ENCODE measurements around the gene MYRIP. TPM values are rescaled to one million over a fixed set of nuclear protein-coding genes. Genes with fewer than 3 reads are reported as not detected.

MYRIP gene
- total and polyA plus RNA-seq, 4 donors, result 0.98 to 11.7 (median 6.8) TPM

- peaks cover 0 to 3% (median under 1%) of the 10 kb centered on the region in 4 donors for H3K4me1 ChIP-seq (ENCODE audit: control insufficient read depth in 4 of 4, insufficient read depth in 4 of 4, low read length in 3 of 4)
- no peak overlapping the region for H3K27ac ChIP-seq (ENCODE audit: low read depth in 1 of 2, low read length in 2 of 2)
- no peaks in the 10 kb centered on the region for H3K27me3 ChIP-seq (ENCODE audit: control insufficient read depth in 4 of 4, insufficient read depth in 4 of 4, low read length in 3 of 4)
- DNase-seq (ENCODE audit: low spot score), result no peak
- WGBS, result 79% methylated on average over 5 of the region's 5 CpGs
- H3K36me3 ChIP-seq (ENCODE audit: control insufficient read depth in 4 of 4, insufficient read depth in 3 of 4, low read depth in 1 of 4, low read length in 3 of 4), result no peaks in the 10 kb centered on the region
- H3K9ac ChIP-seq (ENCODE audit: low read depth in 1 of 2, low read length in 2 of 2), result no peak overlapping the region
- H3K4me3 ChIP-seq (ENCODE audit: low read depth in 1 of 3, low read length in 3 of 3), result no peak overlapping the region
- no peaks in the 10 kb centered on the region for H3K9me3 ChIP-seq (ENCODE audit: control insufficient read depth in 4 of 4, low read length in 3 of 4)
- TF ChIP-seq RAD21 (IDR thresholded peaks at IDR 0.05), result no peak
- no peak for TF ChIP-seq TAF1 (conservative IDR thresholded peaks at IDR 0.05)
- TF ChIP-seq MAX (IDR thresholded peaks at IDR 0.05), result no peak
Measured at GRCh38 chr3:39934696-39935095, 125.3 kb downstream of the MYRIP start.

- Histone ChIP-seq H3K27me3 (ENCODE audit: control insufficient read depth in 4 of 4, insufficient read depth in 4 of 4, low read length in 3 of 4) (no peaks in the 10 kb centered on the region), H3K27ac (ENCODE audit: low read depth in 1 of 2, low read length in 2 of 2) (no peak overlapping the region), H3K4me3 (ENCODE audit: low read depth in 1 of 3, low read length in 3 of 3) (no peak overlapping the region), H3K36me3 (ENCODE audit: control insufficient read depth in 4 of 4, insufficient read depth in 3 of 4, low read depth in 1 of 4, low read length in 3 of 4) (no peaks in the 10 kb centered on the region), H3K9me3 (ENCODE audit: control insufficient read depth in 4 of 4, low read length in 3 of 4) (no peaks in the 10 kb centered on the region), H3K9ac (ENCODE audit: low read depth in 1 of 2, low read length in 2 of 2) (no peak overlapping the region), H3K4me1 (ENCODE audit: control insufficient read depth in 4 of 4, insufficient read depth in 4 of 4, low read length in 3 of 4) (peaks cover 0 to 3% (median under 1%) of the 10 kb centered on the region in 4 donors)
- no peak for DNase-seq (ENCODE audit: low spot score)
- 68% methylated on average over 1 of the region's 1 CpG for WGBS
- TF ChIP-seq TAF1 (conservative IDR thresholded peaks at IDR 0.05) (no peak), ATF3 (IDR thresholded peaks at IDR 0.05) (no peak), FOXA1 (IDR thresholded peaks at IDR 0.05) (no peak), HNF4G (IDR thresholded peaks at IDR 0.05) (no peak), FOXA2 (IDR thresholded peaks at IDR 0.05) (no peak), HNF4A (conservative IDR thresholded peaks at IDR 0.05) (no peak), ZBTB33 (IDR thresholded peaks at IDR 0.05) (no peak), JUND (IDR thresholded peaks at IDR 0.05) (no peak), EGR1 (IDR thresholded peaks at IDR 0.05; ENCODE audit: low read depth in 2 of 2) (no peak), MAX (IDR thresholded peaks at IDR 0.05) (no peak), RXRA (IDR thresholded peaks at IDR 0.05) (no peak)
Measured at GRCh38 chr3:39935261-39935660, 125.9 kb downstream of the MYRIP start.

GRCh38 chr3:39936848-39937247 is 127.4 kb downstream of the MYRIP start:
- H3K27ac ChIP-seq (ENCODE audit: low read depth in 1 of 2, low read length in 2 of 2), result no peak overlapping the region
- H3K27me3 ChIP-seq (ENCODE audit: control insufficient read depth in 4 of 4, insufficient read depth in 4 of 4, low read length in 3 of 4), result no peaks in the 10 kb centered on the region
- no peak for DNase-seq (ENCODE audit: low spot score)
- no peaks in the 10 kb centered on the region for H3K9me3 ChIP-seq (ENCODE audit: control insufficient read depth in 4 of 4, low read length in 3 of 4)
- H3K4me1 ChIP-seq (ENCODE audit: control insufficient read depth in 4 of 4, insufficient read depth in 4 of 4, low read length in 3 of 4), result peaks cover 0 to 3% (median under 1%) of the 10 kb centered on the region in 4 donors
- H3K9ac ChIP-seq (ENCODE audit: low read depth in 1 of 2, low read length in 2 of 2), result no peak overlapping the region
- H3K36me3 ChIP-seq (ENCODE audit: control insufficient read depth in 4 of 4, insufficient read depth in 3 of 4, low read depth in 1 of 4, low read length in 3 of 4), result no peaks in the 10 kb centered on the region
- TF ChIP-seq TAF1 (conservative IDR thresholded peaks at IDR 0.05) (no peak), EGR1 (IDR thresholded peaks at IDR 0.05; ENCODE audit: low read depth in 2 of 2) (no peak), NR2F2 (IDR thresholded peaks at IDR 0.05) (no peak), RXRA (IDR thresholded peaks at IDR 0.05) (no peak), RAD21 (IDR thresholded peaks at IDR 0.05) (no peak), HNF4A (conservative IDR thresholded peaks at IDR 0.05) (no peak), MAX (IDR thresholded peaks at IDR 0.05) (no peak), SP1 (IDR thresholded peaks at IDR 0.05) (no peak), GABPA (IDR thresholded peaks at IDR 0.05 in 1 of 2, conservative IDR thresholded peaks at IDR 0.05 in 1 of 2) (no peak), ATF3 (IDR thresholded peaks at IDR 0.05) (no peak), YY1 (IDR thresholded peaks at IDR 0.05) (no peak), HNF4G (IDR thresholded peaks at IDR 0.05) (no peak), FOXA1 (IDR thresholded peaks at IDR 0.05) (no peak), FOXA2 (IDR thresholded peaks at IDR 0.05) (no peak), ZBTB33 (IDR thresholded peaks at IDR 0.05) (no peak), REST (IDR thresholded peaks at IDR 0.05) (no peak), JUND (IDR thresholded peaks at IDR 0.05) (no peak)
- WGBS, result 50% methylated on average over 1 of the region's 1 CpG
- H3K4me3 ChIP-seq (ENCODE audit: low read depth in 1 of 3, low read length in 3 of 3), result no peak overlapping the region

All from liver (tissue), 9 donors.